Measurements from ENCODE around the gene C20orf202.

The C20orf202 gene

DNA sequence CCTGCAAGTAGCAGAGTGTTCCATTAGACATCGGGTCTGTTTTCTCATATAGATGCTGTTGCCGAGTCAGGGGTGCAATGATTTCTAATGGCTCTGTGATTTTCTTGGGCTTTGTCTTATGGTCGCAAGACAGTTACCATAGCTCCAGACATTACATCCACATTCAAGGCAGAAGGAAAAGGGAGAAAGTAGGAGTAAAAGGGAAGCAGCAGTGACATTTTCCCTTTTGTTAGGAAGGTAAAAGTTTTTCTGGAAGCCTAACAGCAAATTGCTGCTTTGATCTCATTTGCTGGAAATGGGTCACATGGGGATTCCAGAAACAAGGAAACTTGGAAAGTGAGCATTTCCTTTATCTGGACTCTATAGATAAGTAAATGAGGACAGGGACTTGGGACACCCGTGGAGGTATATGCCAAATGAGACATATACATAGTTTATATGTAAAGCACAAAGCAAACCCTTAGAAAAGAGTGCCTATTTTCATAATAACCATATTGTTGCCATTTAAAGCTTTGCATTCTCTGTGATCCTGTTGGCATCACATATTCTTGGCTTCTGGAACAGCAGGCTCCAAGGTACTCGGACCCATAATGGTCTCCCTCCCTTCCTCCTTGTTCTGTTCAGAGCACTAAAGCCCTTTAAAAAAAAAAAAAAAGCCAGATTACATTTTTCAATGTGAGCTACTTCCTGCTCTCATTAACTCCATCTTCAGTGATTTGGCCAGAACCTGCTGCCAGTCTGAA, at the start of gene C20orf202:
TSS of gene C20orf202 (plus strand) at position 693 of the 743 bp plus-strand sequence. CDS start 132 bp downstream, outside the sequence.
- DNase-seq = no peak

DNA sequence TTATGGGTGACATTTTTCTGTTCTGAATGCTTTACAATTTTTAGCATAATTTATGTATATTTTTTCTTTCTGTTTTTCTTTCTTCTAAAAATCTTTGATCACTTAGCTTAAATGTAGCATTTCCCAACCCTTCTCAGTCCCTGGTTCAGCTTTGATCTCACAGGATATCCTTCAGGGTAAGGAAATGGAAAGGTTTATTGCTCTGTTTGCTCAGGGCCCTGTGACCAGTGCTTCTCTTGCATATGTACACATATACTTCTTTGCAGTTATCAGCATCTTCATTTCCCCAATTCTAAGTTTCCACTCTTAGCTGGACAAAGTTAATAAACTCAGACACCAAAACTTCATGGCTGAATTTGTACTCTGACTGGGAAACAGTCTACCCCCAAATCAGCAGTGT, 49.0 kb upstream of the C20orf202 start:
- no peak for DNase-seq

DNA sequence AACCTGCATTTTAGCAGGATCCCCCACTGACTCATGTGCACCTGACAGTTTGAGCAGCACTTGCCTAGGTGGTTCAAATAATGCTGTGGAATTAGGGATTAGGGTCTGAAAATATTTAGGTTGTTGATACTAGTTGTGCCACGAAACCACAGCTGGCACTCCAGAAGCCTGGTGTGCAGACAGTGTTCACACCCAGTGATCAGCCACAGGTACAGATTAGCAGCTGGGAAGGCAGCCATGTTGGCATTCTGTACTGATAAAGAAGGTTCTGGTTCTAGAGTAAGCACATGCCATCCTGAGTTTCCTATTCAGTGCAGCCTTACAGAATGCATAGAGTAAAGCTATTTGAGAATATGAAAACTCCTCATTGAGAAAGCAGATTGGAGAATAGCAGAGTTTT, 48.6 kb upstream of the C20orf202 start:
- DNase-seq = no peak

DNA sequence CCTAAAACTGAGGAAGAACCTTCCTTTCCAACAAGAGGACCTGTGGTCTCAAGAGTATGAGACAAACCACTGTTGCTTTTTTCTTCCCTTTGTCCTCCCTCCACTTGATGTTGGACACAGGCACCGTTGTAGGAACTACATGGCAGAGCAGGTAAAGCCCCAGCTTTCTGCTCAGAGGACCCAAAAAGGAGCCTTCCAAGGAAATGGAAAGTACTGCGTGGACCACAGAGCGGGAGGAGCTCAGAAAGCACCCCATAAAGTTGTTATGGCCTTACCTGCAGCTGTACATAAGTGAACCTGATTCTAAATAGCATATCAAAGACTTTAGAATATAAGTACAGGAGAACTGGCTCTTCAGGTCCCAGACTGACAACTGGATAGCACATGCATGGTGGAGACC, 47.9 kb upstream of the C20orf202 start:
- DNase-seq = no peak

DNA sequence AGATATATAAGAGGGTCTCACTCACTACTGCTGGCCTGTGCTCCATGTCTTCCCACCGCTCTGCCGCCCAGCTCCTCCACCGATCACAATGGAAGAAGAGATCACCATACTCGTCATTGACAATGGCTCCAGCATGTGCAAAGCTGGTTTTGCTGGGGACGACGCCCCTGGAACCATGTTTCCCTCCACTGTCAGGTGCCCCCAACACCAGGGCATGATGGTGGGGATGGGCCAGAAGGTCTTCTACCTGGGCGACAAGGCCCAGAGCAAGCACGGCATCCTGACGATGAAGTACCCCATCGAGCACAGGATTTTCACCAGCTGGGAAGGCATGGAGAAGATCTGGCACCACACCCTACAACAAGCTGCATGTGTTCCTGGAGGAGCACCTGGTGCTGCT, 42.8 kb upstream of the C20orf202 start:
- DNase-seq = no peak

DNA sequence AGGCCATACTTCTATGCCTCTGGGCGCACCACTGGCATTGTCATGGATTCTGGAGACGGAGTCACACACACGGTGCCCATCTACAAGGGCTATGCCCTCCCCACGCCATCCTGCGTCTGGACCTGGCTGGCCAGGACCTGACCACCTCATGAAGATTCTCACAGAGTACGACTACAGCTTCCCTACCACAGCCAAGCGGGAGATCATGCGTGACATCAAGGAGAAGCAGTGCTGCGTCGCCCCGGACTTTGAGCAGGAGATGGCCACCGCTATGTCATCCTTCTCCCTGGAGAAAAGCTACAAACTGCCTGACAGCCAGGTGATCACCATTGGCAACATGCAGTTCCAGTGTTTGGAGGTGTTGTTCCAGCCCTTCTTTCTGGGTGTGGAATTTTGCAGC, 42.3 kb upstream of the C20orf202 start:
- no peak for DNase-seq

DNA sequence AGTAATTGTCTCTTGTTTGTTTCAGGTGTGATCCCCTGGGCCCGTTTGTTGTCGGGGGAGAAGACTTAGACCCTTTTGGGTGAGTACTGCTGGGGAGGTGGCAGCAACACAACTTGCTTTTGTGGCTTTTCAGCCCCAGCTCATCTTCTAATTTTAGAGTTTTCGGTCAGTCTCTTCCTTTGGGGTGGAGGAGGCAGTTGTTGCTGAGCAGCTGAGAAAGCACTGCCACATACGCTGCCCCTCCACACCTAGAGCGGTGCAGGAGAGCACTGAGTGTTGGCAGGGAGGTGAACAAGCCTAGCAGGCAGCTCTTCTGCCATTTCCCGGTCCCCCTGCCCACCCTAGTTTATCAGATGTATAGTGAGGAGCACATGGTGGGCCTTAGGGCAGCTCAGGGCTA, 40.1 kb upstream of the C20orf202 start:
- no peak for DNase-seq

DNA sequence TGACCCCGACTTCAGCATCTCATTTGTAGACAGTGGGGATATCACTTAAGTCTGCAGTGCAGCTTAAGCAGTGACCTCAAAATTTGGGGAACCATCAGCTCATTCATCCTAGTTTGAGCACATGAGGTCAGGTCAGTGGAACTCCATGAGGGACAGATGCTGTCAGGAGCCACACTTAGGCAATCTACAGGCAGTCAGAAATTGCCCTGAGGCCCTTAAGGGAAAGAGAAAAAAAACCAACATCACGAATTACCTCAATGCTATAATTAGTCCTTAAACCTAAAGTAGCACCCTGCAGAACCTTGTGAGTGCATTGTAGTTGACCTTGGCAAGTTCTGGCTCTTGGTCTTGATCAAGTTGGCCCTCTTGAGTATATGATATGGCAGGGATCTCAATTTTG, 39.6 kb upstream of the C20orf202 start:
- no peak for DNase-seq

DNA sequence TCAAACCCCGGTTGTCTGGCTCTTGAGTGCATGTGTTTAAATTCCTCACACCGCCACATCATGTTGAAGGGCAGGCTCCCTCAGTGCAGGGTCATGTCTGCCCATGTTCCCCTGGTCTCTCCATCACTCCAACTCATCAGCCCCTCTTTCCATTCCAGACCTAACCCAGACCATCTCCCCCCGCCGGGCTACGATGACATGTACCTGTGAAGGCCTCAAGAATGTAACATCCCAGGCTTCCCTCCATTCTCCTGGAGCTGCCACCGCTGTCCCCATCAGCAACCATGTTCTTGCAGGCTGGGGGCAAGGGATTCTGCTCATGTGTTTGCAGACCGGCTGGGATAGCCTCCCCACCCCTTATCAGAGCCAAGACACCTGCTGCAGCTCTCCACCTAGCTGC, 38.4 kb upstream of the C20orf202 start:
- DNase-seq = no peak

DNA sequence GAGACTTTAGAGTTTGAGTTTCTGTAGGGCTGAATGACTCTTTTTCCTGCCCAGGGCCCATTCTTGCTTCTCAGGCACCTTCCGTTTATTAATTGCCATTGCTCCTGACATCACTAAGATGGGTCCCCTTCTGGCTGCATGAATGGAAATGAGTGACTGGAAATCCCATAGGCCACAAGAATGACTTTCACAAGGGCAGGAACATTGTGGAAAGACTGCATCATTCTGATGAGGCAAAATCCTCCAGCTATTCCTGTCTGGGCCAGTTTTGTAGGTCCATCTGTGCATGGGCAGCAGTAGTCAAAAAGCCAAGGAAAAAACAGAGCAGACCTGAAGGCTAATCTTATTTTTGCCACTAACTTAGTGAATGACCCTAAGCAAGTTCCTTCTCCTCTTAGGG, 37.7 kb upstream of the C20orf202 start:
- no peak for DNase-seq

DNA sequence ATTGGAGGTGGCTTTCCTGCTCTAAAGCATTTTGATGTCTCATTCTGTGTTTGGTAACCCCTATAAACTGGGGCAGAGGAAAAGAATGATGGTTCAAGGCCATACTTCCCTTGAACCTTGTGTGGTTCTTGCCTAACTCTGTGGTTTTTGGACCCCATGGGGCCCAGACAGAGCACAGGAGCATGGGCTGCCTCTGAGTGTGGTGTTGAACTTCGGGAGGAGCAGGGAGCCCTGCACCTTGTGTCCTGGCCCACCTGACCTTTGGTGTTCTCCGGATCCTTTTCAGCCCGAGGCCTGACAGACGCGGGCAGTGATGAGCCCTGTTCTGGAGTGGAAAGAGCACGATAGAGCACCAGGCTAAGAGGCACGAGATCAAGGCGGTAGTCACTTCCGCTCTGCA, 37.3 kb upstream of the C20orf202 start:
- DNase-seq = no peak

DNA sequence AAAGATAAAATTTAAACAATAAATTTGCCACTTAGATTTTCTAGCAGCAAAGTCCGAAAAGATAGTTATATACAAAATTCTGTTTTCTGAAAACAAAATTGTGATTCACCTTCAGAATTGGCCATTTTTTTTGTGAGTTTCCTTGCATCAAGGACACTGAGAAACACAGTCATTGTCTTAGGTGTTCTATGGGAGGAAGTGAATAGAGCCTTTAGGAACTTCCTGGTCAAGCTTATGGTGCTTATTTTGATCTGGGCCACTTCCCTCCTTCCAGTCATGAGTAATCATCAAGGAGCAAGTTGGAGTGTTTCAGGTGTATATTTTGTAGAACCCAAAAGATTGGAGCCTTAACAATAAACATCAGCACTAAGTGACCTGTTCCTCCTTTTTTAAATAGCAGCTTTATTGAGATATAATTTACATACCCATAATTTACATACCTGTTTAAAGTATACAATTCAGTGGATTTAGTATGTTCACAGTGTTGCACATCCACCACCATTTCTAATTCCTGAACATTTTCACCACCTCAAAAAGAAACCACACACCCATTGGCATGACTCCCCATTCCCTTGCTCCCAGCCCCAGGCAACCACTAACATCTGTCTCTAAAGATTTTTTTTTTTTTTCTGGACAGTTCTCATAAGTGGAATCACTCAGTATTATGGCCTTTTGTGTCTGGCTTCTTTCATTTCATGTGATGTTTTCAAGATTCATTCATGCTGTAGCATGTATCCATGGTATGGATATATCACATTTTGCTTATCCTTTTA, 36.1 kb upstream of the C20orf202 start:
- no peak for DNase-seq

DNA sequence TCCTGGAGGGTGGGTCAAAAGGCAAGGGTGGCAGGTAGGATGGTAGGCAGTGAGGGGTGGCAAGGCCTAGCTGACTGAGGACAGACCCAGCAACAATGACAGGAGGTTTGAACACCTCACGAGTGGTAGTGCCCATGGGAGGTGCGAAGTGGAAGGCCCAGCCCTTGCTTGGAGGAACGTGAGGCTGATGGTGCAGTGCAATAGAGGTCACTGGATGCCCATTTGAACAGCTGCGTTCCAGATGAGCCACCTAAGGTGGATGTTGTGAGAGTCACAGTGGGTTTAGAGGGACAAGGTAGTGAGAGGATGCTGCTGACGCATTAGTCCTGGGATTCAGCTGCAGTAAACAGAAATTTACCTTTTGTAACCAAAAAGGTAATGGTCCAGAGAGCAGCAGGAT, 34.0 kb upstream of the C20orf202 start:
- DNase-seq = no peak

DNA sequence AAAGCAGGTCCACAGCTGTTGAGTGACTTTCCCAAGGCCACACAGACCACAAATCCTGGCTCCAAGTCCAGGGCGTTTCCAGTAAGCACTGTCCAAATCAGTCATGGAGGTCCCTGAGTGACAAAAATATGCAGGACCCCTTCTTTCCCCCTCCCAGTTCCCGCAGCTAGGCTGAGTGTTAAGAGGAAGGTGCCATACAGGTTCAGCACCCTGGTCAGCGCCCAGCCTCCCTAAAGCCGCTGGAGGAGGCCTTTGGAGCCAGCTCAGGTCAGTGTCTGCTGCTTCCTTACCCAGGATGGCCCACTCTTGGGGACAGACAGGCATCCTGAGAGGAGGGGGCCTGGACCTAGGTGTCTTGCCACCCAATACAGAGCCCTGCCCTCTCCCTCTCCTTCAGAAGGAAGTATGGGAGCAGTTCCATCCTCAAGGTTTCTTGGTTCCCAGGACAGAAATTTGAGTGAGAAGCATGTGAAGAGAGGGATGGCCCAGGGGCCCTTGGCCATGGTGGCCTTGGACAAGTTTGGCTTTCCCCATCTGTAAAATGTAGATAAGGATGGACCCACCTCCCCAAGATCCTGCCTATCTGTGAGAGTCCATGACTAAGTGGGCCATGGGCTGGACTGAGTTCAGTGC, 31.7 kb upstream of the C20orf202 start:
- no peak for DNase-seq

DNA sequence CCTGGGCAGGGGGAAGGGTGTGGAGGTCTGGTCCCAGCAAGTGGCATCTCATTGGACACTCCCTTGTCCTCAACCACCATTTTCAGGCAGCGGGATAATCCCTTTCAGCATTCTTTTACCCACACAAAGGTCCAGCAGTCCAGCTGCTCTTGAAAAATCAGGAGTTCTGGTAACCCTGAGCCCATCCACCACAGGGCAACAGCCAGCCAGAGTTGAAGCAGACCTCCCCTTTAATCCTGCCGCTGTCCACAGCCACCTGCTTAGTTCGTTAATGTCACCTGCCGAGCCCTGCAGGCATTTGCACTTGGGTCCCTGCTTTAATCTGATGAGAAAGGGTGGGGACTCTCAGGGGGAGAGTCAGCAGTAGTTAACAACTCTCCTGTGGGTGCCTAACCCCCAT, 29.6 kb upstream of the C20orf202 start:
- DNase-seq = no peak

DNA sequence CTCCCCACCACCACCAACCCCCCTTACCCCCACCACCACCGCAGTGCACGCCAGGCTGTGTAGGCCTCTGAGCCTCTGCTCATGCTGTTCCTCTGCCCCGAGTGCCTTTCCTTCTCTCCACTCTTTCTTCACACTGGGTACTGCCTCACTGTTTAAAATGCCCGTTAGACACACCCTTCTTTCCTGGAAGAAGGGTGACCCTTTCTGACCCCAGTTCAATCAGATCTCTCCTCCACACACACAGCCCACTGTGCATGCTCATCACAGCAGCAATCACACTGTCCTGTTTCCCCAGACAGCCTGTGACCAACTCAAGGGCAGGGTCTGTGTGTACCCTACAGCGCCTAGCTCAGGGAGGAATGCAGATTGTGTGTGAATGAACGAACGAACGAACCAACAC, 28.5 kb upstream of the C20orf202 start:
- no peak for DNase-seq

DNA sequence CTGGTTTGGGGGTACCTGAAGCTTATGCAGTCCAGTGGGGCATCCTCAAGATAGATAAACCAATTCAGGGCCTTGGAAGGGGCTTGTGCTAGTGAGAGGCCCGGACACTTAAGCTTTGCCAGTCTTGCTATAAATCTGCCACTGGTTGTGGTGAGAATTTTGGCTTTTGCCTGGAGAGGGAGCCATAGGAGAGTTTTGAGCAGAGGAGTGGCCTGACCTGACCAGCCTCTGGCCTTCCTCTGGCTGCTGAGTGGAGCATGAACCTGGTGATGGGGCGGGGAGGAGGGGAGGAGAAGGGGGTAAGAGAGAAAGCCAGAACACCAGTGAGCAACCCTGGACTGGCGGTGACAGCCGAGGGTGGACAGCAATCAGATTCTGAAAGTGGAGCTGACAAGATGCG, 25.6 kb upstream of the C20orf202 start:
- DNase-seq = no peak

DNA sequence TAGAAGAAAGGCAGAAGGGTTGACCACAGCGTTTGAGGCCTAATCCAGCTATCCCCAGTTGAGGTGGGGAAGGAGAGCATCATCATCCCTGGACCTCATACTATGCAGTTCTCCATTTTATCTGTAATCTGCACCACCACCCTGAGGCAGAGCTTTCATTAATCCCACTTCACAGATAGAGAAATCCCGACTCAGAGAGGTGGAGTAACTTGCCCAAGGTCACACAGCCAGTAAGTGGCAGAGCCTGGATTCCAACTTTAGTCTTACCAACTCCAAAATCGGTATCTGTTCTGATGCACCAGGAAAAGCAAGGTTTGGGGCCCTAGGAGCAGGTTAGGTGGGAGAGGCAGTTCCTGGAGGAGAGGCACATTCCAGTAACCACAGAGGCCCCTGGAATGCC, 25.2 kb upstream of the C20orf202 start:
- DNase-seq = no peak

DNA sequence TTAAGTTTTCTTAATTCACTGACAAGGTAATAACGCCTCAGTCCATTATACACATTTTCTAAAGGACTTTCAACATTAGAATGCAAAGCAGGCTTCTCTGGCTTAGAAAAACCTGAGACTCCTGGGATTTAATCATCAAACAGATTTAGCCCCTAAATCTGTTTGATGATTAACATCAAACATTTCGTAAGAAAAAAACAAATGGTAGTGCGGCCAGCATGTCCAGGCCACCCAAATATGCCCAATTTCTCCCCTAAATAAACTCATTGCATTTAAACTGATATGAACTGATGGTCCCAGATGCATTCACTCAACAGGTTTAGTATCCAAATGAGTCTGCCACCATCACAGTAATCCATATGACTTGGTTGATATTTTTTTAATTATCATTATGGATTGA, 24.6 kb upstream of the C20orf202 start:
- no peak for DNase-seq

DNA sequence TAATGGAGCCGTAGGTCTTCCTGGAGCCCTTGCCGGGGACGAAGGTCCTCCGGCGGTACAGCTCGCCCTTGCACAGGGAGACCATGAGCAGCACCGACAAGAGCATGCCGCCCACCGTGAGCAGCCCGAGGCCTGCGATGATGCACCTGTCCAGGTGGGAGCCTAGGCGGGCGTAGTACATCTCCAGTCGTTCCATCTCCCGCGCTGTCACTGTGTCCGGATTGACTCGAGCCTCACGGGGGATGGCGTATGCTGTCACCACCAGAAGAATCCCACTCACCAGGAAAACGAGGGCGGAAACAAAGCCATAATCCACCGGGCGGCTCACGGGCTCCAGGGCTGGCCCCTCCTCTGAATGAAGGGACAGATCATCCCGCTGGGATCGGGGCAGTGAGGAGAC, 22.3 kb upstream of the C20orf202 start:
- no peak for DNase-seq

DNA sequence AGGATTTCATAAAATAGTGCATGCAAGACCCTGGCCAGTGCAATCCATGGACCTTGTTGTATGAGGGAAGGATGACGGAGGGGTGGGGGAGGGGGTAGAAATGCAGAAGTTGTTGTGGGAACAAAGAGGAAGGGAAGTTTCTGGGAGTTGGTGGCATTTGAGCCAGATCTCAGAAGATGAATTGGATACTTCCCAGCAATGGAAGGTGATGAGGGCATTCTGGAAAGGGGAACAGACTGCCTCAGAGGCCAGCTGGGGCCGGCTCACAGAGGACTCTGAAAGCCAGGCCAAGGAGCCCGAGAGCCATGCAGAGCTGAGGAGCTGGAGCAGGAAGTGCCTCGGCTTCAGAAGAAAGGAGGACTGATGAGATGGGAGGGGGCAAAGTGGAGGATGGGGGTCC, 21.1 kb upstream of the C20orf202 start:
- no peak for DNase-seq

DNA sequence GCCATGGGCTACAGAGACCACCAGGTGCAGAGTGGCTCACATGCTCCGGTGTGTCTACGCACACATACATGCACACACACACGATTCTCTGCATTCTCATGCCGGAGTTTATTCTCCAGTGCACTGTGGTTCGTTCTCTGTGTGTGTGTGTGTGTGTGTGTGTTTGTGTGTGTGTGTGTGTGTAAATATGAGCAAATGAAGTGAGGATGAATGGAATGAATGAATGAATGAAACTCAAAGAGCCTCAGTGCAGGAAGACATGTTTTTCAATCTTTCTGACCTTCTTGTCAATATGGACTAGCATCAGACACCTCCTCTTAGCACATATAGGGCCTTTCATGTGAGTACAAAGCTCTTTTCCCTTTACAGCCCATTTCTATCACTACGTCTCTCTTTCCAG, 20.1 kb upstream of the C20orf202 start:
- DNase-seq = no peak

DNA sequence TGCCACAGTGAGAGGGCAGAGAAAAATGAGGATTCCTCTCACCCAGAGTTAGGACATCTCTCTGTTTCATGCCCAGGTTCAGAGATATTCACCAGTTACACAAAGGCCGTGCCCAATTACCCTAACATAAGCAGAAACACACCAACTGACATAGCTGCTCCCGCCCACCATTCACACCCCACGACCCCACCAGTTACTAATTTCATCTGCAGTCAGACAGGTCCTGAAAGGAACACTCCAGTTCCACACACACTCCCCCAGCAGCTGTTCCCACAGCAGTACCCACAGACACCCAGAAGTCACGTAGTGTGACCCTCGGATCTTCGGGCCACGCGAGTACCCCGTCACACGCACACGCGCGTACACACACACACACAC, 19.0 kb upstream of the C20orf202 start:
- no peak for DNase-seq

DNA sequence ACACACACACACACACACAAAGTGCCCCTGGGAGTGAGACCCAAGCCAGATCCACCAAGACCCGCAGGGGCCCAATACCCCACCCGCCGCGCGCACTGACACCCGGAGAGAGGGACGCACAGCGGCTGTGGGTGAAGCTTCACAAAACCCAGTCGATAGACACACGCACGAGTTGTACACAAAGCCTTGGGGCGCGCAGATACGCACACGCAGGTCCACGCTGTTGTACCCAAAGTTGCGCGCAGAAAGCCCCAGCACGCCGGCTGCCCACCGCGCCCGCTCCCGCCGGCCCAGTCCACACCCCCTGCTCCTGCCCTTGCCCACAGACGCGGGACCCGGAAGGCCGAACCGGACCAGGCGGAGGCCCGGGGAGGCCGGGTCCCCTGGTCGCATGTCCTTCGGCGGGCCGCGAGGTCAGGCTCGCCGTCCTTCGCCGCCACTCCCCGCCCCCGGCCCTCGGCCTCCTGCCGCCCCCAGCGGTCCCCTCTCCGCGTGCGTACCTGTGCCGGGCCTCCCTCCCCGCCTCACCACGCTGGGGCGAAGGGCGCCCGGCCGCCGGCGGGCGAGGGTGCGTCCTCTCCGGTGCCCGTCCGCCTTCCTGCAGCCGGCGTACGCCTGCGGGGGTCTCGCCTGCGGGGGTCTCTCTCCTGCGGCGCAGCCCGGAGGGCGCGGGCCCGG, 18.5 kb upstream of the C20orf202 start, which contains the start of gene TMEM74B:
TSS of gene TMEM74B (minus strand) at position 344 of the 678 bp plus-strand sequence. CDS start 1,180 bp downstream, outside the sequence.
- DNase-seq = no peak
